H9 (cell line): Measurements from ENCODE around the gene PIM3. TPM values are rescaled to one million over a fixed set of nuclear protein-coding genes. Genes with fewer than 3 reads are reported as not detected.

Source experiments
- DNase-seq: peaks from one replicate; pipeline ENCODE4 v3.0.0-alpha.2; 2017
- H2AFZ ChIP-seq: one replicate; pipeline ENCODE4 v1.6.1; 2013; ENCODE audit warnings: mild to moderate bottlenecking, low read length, control low read depth, moderate library complexity
- H2AK5ac ChIP-seq: 2 replicates; pipeline ENCODE4 v1.6.1; 2013; ENCODE audit warnings: low read length, control low read depth, mixed read lengths; ENCODE audit not compliant: insufficient read length
- H2BK120ac ChIP-seq: one replicate; pipeline ENCODE4 v1.6.1; 2013; ENCODE audit warnings: low read depth, mild to moderate bottlenecking, low read length, control low read depth, inconsistent platforms; ENCODE audit not compliant: poor library complexity, severe bottlenecking
- H2BK12ac ChIP-seq: 2 replicates; pipeline ENCODE4 v1.6.1; 2013; ENCODE audit warnings: low read length, control low read depth, mixed read lengths, low read depth; ENCODE audit not compliant: insufficient read length
- H2BK15ac ChIP-seq: 2 replicates; pipeline ENCODE4 v1.6.1; 2013; ENCODE audit warnings: low read depth, low read length, control low read depth
- H2BK20ac ChIP-seq: one replicate; pipeline ENCODE4 v1.6.1; 2013; ENCODE audit warnings: low read depth, mild to moderate bottlenecking, low read length, control low read depth, inconsistent platforms; ENCODE audit not compliant: poor library complexity, severe bottlenecking
- H2BK5ac ChIP-seq: 2 replicates; pipeline ENCODE4 v1.6.1; 2013; ENCODE audit warnings: low read length, control low read depth, mixed read lengths; ENCODE audit not compliant: insufficient read length
- H3K14ac ChIP-seq: 2 replicates; pipeline ENCODE4 v1.6.1; 2013; ENCODE audit warnings: low read length, control low read depth; ENCODE audit not compliant: insufficient read depth
- H3K18ac ChIP-seq: 2 replicates; pipeline ENCODE4 v1.6.1; 2013; ENCODE audit warnings: low read depth, mild to moderate bottlenecking, mixed read lengths, low read length, control low read depth; ENCODE audit not compliant: insufficient read length
- H3K23ac ChIP-seq: 2 replicates; pipeline ENCODE4 v1.6.1; 2013; ENCODE audit warnings: low read length, control low read depth, mixed read lengths, low read depth; ENCODE audit not compliant: insufficient read length
- H3K23me2 ChIP-seq: 2 replicates; pipeline ENCODE4 v1.6.1; 2013; ENCODE audit warnings: low read depth, mild to moderate bottlenecking, mixed read lengths, low read length, control low read depth; ENCODE audit not compliant: insufficient read length, poor library complexity, severe bottlenecking
- H3K27ac ChIP-seq: 2 replicates; pipeline ENCODE4 v1.5.1; 2013; ENCODE audit warnings: low read length, control low read depth, mixed read lengths, low read depth; ENCODE audit not compliant: insufficient read length
- H3K27me3 ChIP-seq: 2 replicates; pipeline ENCODE4 v1.6.1; 2013; ENCODE audit warnings: low read length, control low read depth, inconsistent platforms; ENCODE audit not compliant: insufficient read depth
- H3K4ac ChIP-seq: 2 replicates; pipeline ENCODE4 v1.6.1; 2013; ENCODE audit warnings: low read depth, mild to moderate bottlenecking, control low read depth, inconsistent platforms, low read length, moderate library complexity
- H3K4me1 ChIP-seq: 2 replicates; pipeline ENCODE4 v1.6.1; 2013; ENCODE audit warnings: low read length, control low read depth, inconsistent platforms; ENCODE audit not compliant: insufficient read depth
- H3K4me2 ChIP-seq: 2 replicates; pipeline ENCODE4 v1.6.1; 2013; ENCODE audit warnings: low read length, control low read depth, mixed read lengths; ENCODE audit not compliant: insufficient read length, insufficient read depth
- H3K56ac ChIP-seq: 2 replicates; pipeline ENCODE4 v1.6.1; 2013; ENCODE audit warnings: low read depth, mild to moderate bottlenecking, mixed read lengths, low read length, control low read depth; ENCODE audit not compliant: insufficient read length
- H3K79me1 ChIP-seq: 2 replicates; pipeline ENCODE4 v1.6.1; 2013; ENCODE audit warnings: low read depth, mild to moderate bottlenecking, moderate library complexity, low read length, control low read depth, inconsistent platforms; ENCODE audit not compliant: insufficient read depth, poor library complexity, severe bottlenecking
- H3K79me2 ChIP-seq: 2 replicates; pipeline ENCODE4 v1.6.1; 2013; ENCODE audit warnings: low read length, control low read depth, inconsistent platforms; ENCODE audit not compliant: insufficient read depth
- H3K9ac ChIP-seq: 2 replicates; pipeline ENCODE4 v1.6.1; 2013; ENCODE audit warnings: low read length, control low read depth, mixed read lengths; ENCODE audit not compliant: insufficient read length; ENCODE audit errors: extremely low read depth
- H3K9me3 ChIP-seq: one replicate; pipeline ENCODE4 v1.6.1; 2013; ENCODE audit warnings: low read depth, low read length, inconsistent platforms; ENCODE audit not compliant: control insufficient read depth
- H3T11ph ChIP-seq: one replicate; pipeline ENCODE4 v1.6.1; 2013; ENCODE audit warnings: mild to moderate bottlenecking, low read length, control low read depth, inconsistent platforms
- H4K20me1 ChIP-seq: one replicate; pipeline ENCODE4 v1.6.1; 2013; ENCODE audit not compliant: control insufficient read depth, insufficient read length, insufficient read depth
- H4K5ac ChIP-seq: 2 replicates; pipeline ENCODE4 v1.6.1; 2013; ENCODE audit warnings: low read depth, mild to moderate bottlenecking, mixed read lengths, low read length, control low read depth; ENCODE audit not compliant: insufficient read length
- H4K8ac ChIP-seq: replicated peaks from 2 replicates; pipeline ENCODE4 v1.6.1; 2013; ENCODE audit warnings: low read length, control low read depth, mixed read lengths, low read depth; ENCODE audit not compliant: insufficient read length
- H4K91ac ChIP-seq: 2 replicates; pipeline ENCODE4 v1.6.1; 2013; ENCODE audit warnings: low read depth, mild to moderate bottlenecking, moderate library complexity, mixed read lengths, low read length, control low read depth; ENCODE audit not compliant: insufficient read length
- H3K27ac Mint-ChIP-seq, 3 experiments: 2 replicates in 2 of 3; 3 replicates in 1 of 3; pipeline ENCODE4 v1.8.0; 2020 to 2021; ENCODE audit warnings: mixed read lengths in 3 of 3, mild to moderate bottlenecking in 1 of 3, moderate library complexity in 1 of 3
- H3K27me3 Mint-ChIP-seq: 2 replicates; pipeline ENCODE4 v1.8.0; 2021; ENCODE audit warnings: low read depth, mild to moderate bottlenecking, moderate library complexity, mixed read lengths
- H3K36me3 Mint-ChIP-seq, 3 experiments: 2 replicates in 2 of 3; 3 replicates in 1 of 3; pipeline ENCODE4 v1.8.0; 2020 to 2021; ENCODE audit warnings: low read depth in 3 of 3, mixed read lengths in 3 of 3; ENCODE audit not compliant: insufficient read depth in 1 of 3
- H3K4me1 Mint-ChIP-seq, 2 experiments: 2 replicates each; pipeline ENCODE4 v1.8.0; 2020; ENCODE audit warnings: mixed read lengths in 2 of 2
- H3K4me3 Mint-ChIP-seq, 2 experiments: 2 replicates in 1 of 2; 3 replicates in 1 of 2; pipeline ENCODE4 v1.8.0; 2020 to 2021; ENCODE audit warnings: mild to moderate bottlenecking in 2 of 2, mixed read lengths in 2 of 2, moderate library complexity in 1 of 2
- H3K9me3 Mint-ChIP-seq, 2 experiments: 2 replicates in 1 of 2; 3 replicates in 1 of 2; pipeline ENCODE4 v1.8.0; 2020; ENCODE audit warnings: mild to moderate bottlenecking in 2 of 2, mixed read lengths in 2 of 2, moderate library complexity in 1 of 2
- WGBS: extraction: QIAGEN DNeasy Blood & Tissue Kit; methylation state at CpG from one replicate; pipeline ENCODE4 v1.1.7; 2013; ENCODE audit warnings: missing lambda C conversion rate, low lambda C conversion rate, mixed read lengths; ENCODE audit not compliant: insufficient read length; ENCODE audit errors: extremely low coverage; 5-methylcytosine and 5-hydroxymethylcytosine counted together
- total RNA-seq: library from RNA; stranded (reverse); gene quantifications from 2 replicates; pipeline ENCODE4 v1.2.1, GENCODE V29; 2021
- TF ChIP-seq, protein P1 (sequence below): fragments of 200-600 bp; sonication (generic); conservative IDR thresholded peaks from 3 replicates; pipeline ENCODE4 v1.8.0; 2021; ENCODE audit warnings: antibody characterized with exemption, mild to moderate bottlenecking

PIM3 gene
- total RNA-seq, 1 experiment from 2014 or later = 43.4 TPM

DNA sequence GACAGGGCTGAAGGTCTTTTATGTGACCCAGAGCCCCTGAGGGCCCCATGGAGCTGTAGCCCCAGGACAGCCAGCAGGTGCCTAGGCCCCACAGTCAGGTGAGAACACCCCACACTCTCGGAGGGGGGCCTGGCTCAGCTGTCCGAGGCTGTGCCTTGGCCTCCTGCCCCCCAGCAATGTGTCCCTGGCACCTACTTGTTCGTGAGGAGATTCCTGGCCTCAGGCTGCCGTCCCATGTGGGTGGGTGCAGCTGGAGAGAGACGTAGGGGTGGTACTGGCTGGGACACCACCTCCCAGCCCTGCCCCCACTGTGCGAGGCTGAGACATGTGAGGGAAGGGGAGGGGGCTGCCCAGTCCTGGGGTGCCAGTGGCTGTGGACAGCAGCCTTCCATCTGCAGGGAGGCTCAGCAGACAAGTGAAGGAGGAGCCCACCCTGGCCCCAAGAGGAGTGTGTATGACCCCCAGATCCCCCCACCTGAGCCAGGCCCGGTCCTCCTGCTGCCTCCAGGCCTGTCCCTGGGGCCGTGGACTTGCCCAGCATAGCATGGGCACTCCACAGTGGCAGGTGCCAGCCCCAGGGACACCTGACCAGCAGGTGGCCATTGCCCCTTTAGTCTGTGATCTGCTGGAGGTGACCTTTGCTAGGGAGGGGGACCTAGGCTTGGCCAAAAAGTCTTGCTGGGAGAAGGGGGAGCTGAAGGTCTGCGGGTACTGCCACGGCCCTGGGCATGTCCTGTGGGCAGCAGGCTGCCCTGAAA is 35.0 kb downstream of the PIM3 start:
- no peak overlapping the region for H3K4ac ChIP-seq
- H4K20me1 ChIP-seq = no peaks in the 10 kb centered on the region
- Mint-ChIP-seq H3K4me1 (peaks cover 8 to 13% of the 10 kb centered on the region in 2 experiments; a peak in 3 of 4 replicates), H3K4me3 (no peak overlapping the region; a peak in 1 of 5 replicates), H3K9me3 (peaks cover 14 to 15% of the 10 kb centered on the region in 2 experiments), H3K27me3 (peaks cover 36% of the 10 kb centered on the region), H3K27ac (no peak overlapping the region; a peak in 1 of 7 replicates), H3K36me3 (peaks cover 0 to 3% (median 0%) of the 10 kb centered on the region in 3 experiments; a peak in 3 of 7 replicates)
- no peak overlapping the region for H2BK120ac ChIP-seq
- H3T11ph ChIP-seq = no peak overlapping the region
- no peak overlapping the region for H4K91ac ChIP-seq
- H2AFZ ChIP-seq = no peak overlapping the region
- no peak for DNase-seq
- H2BK12ac ChIP-seq = no peak overlapping the region
- H2AK5ac ChIP-seq = no peak overlapping the region
- peaks cover 4% of the 10 kb centered on the region for H3K23me2 ChIP-seq
- H3K9ac ChIP-seq = no peak overlapping the region
- H3K9me3 ChIP-seq = no peaks in the 10 kb centered on the region
- no peak overlapping the region for H3K56ac ChIP-seq
- TF ChIP-seq, protein P1, sequence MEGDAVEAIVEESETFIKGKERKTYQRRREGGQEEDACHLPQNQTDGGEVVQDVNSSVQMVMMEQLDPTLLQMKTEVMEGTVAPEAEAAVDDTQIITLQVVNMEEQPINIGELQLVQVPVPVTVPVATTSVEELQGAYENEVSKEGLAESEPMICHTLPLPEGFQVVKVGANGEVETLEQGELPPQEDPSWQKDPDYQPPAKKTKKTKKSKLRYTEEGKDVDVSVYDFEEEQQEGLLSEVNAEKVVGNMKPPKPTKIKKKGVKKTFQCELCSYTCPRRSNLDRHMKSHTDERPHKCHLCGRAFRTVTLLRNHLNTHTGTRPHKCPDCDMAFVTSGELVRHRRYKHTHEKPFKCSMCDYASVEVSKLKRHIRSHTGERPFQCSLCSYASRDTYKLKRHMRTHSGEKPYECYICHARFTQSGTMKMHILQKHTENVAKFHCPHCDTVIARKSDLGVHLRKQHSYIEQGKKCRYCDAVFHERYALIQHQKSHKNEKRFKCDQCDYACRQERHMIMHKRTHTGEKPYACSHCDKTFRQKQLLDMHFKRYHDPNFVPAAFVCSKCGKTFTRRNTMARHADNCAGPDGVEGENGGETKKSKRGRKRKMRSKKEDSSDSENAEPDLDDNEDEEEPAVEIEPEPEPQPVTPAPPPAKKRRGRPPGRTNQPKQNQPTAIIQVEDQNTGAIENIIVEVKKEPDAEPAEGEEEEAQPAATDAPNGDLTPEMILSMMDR = no peak
- no peaks in the 10 kb centered on the region for H3K79me1 ChIP-seq
- H3K79me2 ChIP-seq = no peaks in the 10 kb centered on the region
- no peak overlapping the region for H2BK20ac ChIP-seq
- H2BK5ac ChIP-seq = no peak overlapping the region
- H3K4me2 ChIP-seq = no peak overlapping the region
- H3K23ac ChIP-seq = no peak overlapping the region
- peaks cover 6% of the 10 kb centered on the region; the same call in 1 of the 2 replicates for H3K27me3 ChIP-seq
- H3K27ac ChIP-seq = no peak overlapping the region
- H4K8ac ChIP-seq = no peak overlapping the region
- H3K4me1 ChIP-seq = no peaks in the 10 kb centered on the region
- no peak overlapping the region for H3K18ac ChIP-seq
- H2BK15ac ChIP-seq = no peak overlapping the region
- no peak overlapping the region for H4K5ac ChIP-seq
- no peak overlapping the region for H3K14ac ChIP-seq
- WGBS = no CpG with 5 or more reads among the region's 10 CpGs
